GM10266 (cell line): ENCODE results near the gene RAB6B.

ENCODE experiments used
- DNase-seq: peaks from one replicate; pipeline ENCODE4 v3.0.0; 2012; ENCODE audit errors: extremely low spot score
- TF ChIP-seq, protein P1 (sequence below): IDR thresholded peaks from 2 replicates; pipeline ENCODE4 v1.5.1; 2012; ENCODE audit warnings: mild to moderate bottlenecking, low read depth; ENCODE audit not compliant: control insufficient read depth, insufficient read depth; ENCODE audit errors: missing control alignments

The RAB6B gene

DNA sequence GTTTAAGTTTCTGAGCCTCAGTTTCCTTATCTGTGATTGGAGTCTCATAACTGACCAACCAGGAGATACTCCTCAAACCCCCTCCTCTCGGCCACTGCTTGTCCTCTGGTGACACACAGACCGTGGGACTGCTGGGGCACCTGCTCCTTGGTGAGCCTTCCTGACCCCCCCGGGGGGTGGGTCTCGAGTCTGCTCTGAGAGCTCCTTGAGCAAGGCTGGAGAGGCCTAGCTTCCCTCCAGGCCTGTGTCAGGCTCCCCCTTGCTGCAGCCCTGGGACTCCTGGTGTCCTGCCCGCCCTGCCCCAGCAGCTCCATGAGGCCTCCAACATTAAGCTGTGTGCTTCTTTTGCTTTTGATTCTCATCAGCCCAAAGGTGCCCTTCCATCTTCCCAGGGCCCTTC, 62.4 kb downstream of the RAB6B start:
- TF ChIP-seq, protein P1, sequence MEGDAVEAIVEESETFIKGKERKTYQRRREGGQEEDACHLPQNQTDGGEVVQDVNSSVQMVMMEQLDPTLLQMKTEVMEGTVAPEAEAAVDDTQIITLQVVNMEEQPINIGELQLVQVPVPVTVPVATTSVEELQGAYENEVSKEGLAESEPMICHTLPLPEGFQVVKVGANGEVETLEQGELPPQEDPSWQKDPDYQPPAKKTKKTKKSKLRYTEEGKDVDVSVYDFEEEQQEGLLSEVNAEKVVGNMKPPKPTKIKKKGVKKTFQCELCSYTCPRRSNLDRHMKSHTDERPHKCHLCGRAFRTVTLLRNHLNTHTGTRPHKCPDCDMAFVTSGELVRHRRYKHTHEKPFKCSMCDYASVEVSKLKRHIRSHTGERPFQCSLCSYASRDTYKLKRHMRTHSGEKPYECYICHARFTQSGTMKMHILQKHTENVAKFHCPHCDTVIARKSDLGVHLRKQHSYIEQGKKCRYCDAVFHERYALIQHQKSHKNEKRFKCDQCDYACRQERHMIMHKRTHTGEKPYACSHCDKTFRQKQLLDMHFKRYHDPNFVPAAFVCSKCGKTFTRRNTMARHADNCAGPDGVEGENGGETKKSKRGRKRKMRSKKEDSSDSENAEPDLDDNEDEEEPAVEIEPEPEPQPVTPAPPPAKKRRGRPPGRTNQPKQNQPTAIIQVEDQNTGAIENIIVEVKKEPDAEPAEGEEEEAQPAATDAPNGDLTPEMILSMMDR = no peak
- DNase-seq = no peak

DNA sequence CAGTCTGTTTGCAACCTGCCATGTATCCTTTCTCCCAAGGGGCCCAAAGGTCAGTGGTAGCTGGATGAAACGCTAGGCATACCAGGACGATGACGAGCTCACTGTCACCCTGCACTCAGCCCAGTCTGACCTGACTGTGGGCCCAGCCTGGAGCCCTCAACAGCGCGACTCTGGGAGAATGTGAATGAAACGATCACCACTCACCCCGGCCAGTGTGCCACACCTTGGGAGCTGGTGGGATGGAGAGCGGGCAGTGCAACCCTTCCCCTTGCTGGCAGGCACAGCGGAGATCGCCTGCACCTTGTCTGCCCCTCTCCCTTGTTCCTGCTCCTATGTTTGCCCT, 62.9 kb downstream of the RAB6B start:
- TF ChIP-seq, protein P1 = no peak
- DNase-seq = no peak

DNA sequence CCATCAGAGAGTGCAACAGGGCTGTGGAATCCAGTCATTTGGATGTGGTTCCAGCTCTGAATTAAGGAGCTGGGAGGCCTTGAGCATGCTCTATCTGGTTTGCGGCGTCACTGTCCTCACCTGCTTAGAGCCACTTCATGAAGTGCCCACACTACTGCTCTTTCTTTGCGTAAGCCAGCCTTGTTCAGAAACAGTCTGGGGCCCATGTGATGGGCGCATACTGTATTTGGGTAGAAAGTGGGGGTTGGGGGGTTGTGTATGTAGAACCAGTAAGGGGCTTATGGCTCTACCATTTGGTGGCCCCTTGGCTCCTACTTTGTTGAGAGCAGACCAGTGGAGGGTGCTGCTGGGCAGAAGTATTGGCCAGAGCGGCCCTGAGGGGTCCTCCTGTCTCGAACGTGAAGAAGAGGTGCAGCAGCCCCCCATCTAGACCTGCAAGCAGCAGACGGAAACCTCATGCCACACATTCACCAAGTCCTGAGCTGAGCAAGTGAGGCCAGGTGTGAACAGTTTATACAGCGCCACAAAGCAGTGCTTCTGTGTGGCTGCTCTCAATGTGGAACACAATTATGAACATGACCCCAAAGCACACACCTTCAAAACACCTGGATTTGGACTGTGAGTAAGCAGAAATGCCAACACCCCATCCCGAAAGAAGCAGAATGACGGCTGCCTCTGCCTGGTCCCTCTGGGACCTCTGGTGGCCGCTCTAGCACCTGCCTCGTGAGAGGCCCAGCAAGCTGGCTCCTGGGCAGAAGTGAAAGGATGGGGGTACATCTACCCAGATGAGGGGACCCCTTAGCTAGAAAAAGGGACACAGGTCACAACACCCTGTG, 63.5 kb downstream of the RAB6B start:
- DNase-seq = no peak

DNA sequence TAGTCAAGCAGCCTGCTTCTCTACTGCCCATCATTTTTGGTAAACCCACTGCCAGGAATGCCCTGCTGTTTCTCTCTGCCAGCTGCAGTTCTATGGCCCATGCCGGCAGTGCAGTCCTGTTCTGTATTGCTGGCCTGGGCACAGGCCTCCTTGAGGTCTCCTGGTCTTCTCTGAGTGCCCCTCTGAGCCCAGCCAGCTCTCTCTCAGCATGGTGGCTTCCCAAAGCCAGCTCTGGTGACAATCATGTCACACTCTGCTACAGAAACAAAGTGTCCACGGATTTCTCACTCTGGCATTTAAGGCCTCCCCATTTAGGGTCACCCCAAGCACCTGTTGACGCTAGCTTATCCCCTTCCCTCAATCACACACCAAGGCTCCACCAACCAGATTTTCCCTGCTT, 65.6 kb downstream of the RAB6B start:
- DNase-seq = no peak
- TF ChIP-seq, protein P1 = no peak

More for the DNA sequence above, 63.5 kb downstream of the RAB6B start:
- TF ChIP-seq, protein P1 = peak; percentile 31

DNA sequence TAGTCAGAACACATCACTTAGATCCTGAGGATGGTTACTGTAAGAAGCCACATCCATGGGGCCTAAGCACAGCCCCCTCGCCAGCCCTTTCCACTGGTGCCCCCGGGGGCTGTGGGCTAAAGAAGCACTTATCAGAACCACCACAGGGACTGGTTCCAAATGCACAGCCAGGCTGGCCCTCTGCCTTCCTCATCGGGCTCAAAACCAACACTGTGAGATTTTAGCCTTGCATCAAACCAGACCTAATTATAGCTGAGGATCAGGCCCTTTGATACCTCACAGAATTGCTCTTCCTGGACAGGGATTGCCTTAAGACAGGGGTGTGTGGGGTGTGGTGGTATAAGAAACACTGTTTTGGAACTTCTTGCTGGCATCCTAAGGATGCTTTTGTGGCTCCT, 66.4 kb downstream of the RAB6B start:
- TF ChIP-seq, protein P1 = no peak
- no peak for DNase-seq

DNA sequence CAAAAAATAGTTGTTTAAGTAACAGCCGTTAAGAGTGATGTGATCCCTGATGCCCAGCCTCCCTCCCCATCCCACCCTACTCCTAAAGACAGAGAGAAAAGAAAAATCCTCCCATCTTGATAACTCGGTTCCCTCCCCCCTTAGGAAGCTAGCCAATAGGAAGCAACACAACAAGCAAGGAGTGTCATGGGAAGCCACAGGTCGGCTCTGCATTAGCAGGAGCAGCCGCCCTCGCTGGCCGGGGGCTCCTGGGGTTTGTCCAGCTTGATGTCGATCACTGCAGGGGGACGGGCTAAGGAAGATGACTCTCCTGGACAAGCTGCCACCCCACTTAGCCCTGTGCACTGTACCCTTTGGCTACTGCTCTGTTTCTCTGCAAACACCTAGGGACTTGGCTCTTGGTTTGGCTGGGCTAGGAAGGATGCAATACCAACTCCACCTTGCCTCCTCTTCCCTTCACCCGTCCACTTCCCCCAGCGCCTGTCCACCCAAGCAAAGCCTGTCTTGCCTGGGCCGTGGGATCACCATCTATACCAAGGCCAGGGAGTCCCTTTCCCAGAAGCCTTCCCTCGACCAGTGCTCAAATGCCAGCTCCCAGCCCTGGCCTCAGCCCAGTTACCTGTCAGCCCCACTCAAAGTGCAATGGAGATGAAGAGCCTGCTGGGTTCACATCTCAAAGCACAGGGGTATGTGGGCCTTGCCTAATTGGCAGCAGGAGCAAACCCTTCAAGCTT, 66.9 kb downstream of the RAB6B start:
- TF ChIP-seq, protein P1 = no peak
- DNase-seq = no peak

DNA sequence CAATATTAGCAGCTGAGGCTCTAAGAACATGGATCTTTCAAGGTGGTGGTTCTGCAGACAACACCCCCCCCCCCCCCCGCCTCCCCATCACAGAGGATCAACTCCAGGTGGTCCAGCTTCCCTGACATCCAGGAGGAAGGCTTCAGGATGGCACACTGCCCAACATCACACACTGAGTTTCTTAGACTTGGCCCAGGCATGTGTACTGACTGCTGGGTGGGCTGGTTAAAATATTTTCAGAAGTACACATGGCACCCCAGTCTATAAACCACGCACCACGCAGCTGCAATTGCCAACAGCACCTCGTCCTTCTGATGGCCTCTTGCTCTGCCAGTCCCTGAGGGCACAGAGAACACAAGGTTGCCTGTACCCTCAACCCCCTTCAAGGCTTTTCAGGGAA, 68.0 kb downstream of the RAB6B start:
- no peak for DNase-seq
- TF ChIP-seq, protein P1 = no peak
